ENCODE measurements around the gene ARAP1. TPM values are rescaled to one million over a fixed set of nuclear protein-coding genes. Genes with fewer than 3 reads are reported as not detected.

The ARAP1 gene
- total RNA-seq, 1 donor from 2014 or later: 95.2 TPM

- intact Hi-C loops (cut with micrococcal nuclease): no loop called here
- Mint-ChIP-seq H3K27me3 (ENCODE audit: low read depth) (no peaks in the 10 kb centered on the region), H3K4me1 (ENCODE audit: low read depth) (peaks cover 31% of the 10 kb centered on the region), H3K27ac (peak overlapping the region; percentile 86), H3K9me3 (no peaks in the 10 kb centered on the region), H3K36me3 (ENCODE audit: low read depth) (peaks cover 17% of the 10 kb centered on the region), H3K4me3 (ENCODE audit: low read depth) (peak overlapping the region; percentile 90)
- DNase-seq (ENCODE audit: low spot score): no peak
These were observed 32.7 kb downstream of the ARAP1 start for GRCh38 chr11:72719551-72719950.

DNA sequence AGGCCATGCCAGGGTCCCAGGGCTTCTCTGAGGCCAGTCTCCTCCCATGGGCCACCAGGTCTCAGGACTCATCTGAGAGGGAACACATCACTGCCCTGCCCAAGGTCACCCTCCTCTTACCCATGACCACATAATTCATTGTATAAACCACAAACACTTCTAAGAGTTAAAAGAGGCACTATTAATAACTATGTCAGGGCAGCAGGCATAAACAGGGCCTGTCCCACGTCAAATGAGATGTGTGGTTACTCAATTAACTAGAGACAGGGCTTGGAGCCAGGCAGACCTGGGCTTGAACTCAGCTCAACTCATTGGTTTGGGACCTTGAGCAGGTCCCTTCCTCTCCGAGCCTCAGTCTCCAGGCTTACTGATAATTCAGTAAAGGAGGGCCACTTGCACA is 33.1 kb downstream of the ARAP1 start:
- DNase-seq (ENCODE audit: low spot score): no peak
- no peaks in the 10 kb centered on the region for H3K27me3 Mint-ChIP-seq (ENCODE audit: low read depth)
- peaks cover 31% of the 10 kb centered on the region for H3K4me1 Mint-ChIP-seq (ENCODE audit: low read depth)
- H3K36me3 Mint-ChIP-seq (ENCODE audit: low read depth): peaks cover 17% of the 10 kb centered on the region
- no peaks in the 10 kb centered on the region for H3K9me3 Mint-ChIP-seq
- intact Hi-C loops (cut with micrococcal nuclease): no loop called here
- no peak overlapping the region for H3K27ac Mint-ChIP-seq
- peak overlapping the region; percentile 90 for H3K4me3 Mint-ChIP-seq (ENCODE audit: low read depth)

GRCh38 chr11:72718101-72718501 is 34.1 kb downstream of the ARAP1 start:
- H3K9me3 Mint-ChIP-seq: no peaks in the 10 kb centered on the region
- intact Hi-C loops (cut with micrococcal nuclease): no loop called here

GRCh38 chr11:72716788-72717435 is 35.3 kb downstream of the ARAP1 start:
- intact Hi-C loops (cut with micrococcal nuclease): no loop called here
- Mint-ChIP-seq H3K4me1 (ENCODE audit: low read depth) (peaks cover 23% of the 10 kb centered on the region), H3K4me3 (ENCODE audit: low read depth) (no peak overlapping the region), H3K27ac (no peak overlapping the region), H3K36me3 (ENCODE audit: low read depth) (peaks cover 25% of the 10 kb centered on the region), H3K27me3 (ENCODE audit: low read depth) (no peaks in the 10 kb centered on the region), H3K9me3 (no peaks in the 10 kb centered on the region)
- DNase-seq (ENCODE audit: low spot score): no peak

More at GRCh38 chr11:72718101-72718501, 34.1 kb downstream of the ARAP1 start:
- H3K27me3 Mint-ChIP-seq (ENCODE audit: low read depth): no peaks in the 10 kb centered on the region
- peaks cover 25% of the 10 kb centered on the region for H3K4me1 Mint-ChIP-seq (ENCODE audit: low read depth)
- no peak for DNase-seq (ENCODE audit: low spot score)
- no peak overlapping the region for H3K4me3 Mint-ChIP-seq (ENCODE audit: low read depth)
- peaks cover 17% of the 10 kb centered on the region for H3K36me3 Mint-ChIP-seq (ENCODE audit: low read depth)
- no peak overlapping the region for H3K27ac Mint-ChIP-seq

- Mint-ChIP-seq H3K36me3 (ENCODE audit: low read depth) (peaks cover 26% of the 10 kb centered on the region), H3K4me3 (ENCODE audit: low read depth) (no peak overlapping the region), H3K27me3 (ENCODE audit: low read depth) (no peaks in the 10 kb centered on the region), H3K27ac (peak overlapping the region; percentile 28), H3K4me1 (ENCODE audit: low read depth) (peaks cover 21% of the 10 kb centered on the region), H3K9me3 (no peaks in the 10 kb centered on the region)
- intact Hi-C loops (cut with micrococcal nuclease): no loop called here
- no peak for DNase-seq (ENCODE audit: low spot score)
These were observed 35.9 kb downstream of the ARAP1 start for GRCh38 chr11:72716290-72716689.

DNA sequence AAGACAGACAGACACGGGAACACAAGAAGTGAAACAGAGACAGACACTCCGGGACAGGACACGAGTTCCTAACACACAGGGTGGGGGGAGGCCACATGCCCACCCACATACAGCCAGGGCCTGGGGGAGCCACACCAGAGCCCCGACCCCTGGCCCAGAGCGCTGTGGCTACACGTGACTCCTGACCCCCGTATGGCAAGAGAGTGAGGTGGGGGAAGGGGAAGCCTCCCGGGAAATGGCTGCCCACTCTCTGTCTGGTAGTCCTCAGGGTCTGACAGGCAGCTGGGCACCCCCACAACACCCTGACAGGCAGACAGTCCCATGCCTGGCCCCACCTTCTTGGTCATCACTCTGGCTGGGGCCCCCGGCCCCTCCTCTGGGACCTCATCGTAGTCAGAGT is 39.4 kb downstream of the ARAP1 start:
- H3K4me3 Mint-ChIP-seq (ENCODE audit: low read depth): no peak overlapping the region
- no peak overlapping the region for H3K27ac Mint-ChIP-seq
- intact Hi-C loops (cut with micrococcal nuclease): no loop called here
- no peak for DNase-seq (ENCODE audit: low spot score)
- H3K9me3 Mint-ChIP-seq: no peaks in the 10 kb centered on the region
- no peaks in the 10 kb centered on the region for H3K27me3 Mint-ChIP-seq (ENCODE audit: low read depth)
- peaks cover 3% of the 10 kb centered on the region for H3K4me1 Mint-ChIP-seq (ENCODE audit: low read depth)
- peaks cover 38% of the 10 kb centered on the region for H3K36me3 Mint-ChIP-seq (ENCODE audit: low read depth)

- DNase-seq (ENCODE audit: low spot score): no peak
- Mint-ChIP-seq H3K27ac (no peak overlapping the region), H3K27me3 (ENCODE audit: low read depth) (no peaks in the 10 kb centered on the region), H3K4me3 (ENCODE audit: low read depth) (no peak overlapping the region), H3K4me1 (ENCODE audit: low read depth) (peaks cover 3% of the 10 kb centered on the region), H3K9me3 (no peaks in the 10 kb centered on the region), H3K36me3 (ENCODE audit: low read depth) (peaks cover 42% of the 10 kb centered on the region)
- intact Hi-C loops (cut with micrococcal nuclease): no loop called here
These were observed 39.9 kb downstream of the ARAP1 start for GRCh38 chr11:72712168-72712751.

GRCh38 chr11:72711141-72711540 is 41.1 kb downstream of the ARAP1 start:
- no peak overlapping the region for H3K4me3 Mint-ChIP-seq (ENCODE audit: low read depth)
- no peaks in the 10 kb centered on the region for H3K27me3 Mint-ChIP-seq (ENCODE audit: low read depth)
- DNase-seq (ENCODE audit: low spot score): no peak
- peaks cover 3% of the 10 kb centered on the region for H3K4me1 Mint-ChIP-seq (ENCODE audit: low read depth)
- H3K36me3 Mint-ChIP-seq (ENCODE audit: low read depth): peaks cover 53% of the 10 kb centered on the region
- intact Hi-C loops (cut with micrococcal nuclease): no loop called here
- H3K9me3 Mint-ChIP-seq: no peaks in the 10 kb centered on the region
- no peak overlapping the region for H3K27ac Mint-ChIP-seq

DNA sequence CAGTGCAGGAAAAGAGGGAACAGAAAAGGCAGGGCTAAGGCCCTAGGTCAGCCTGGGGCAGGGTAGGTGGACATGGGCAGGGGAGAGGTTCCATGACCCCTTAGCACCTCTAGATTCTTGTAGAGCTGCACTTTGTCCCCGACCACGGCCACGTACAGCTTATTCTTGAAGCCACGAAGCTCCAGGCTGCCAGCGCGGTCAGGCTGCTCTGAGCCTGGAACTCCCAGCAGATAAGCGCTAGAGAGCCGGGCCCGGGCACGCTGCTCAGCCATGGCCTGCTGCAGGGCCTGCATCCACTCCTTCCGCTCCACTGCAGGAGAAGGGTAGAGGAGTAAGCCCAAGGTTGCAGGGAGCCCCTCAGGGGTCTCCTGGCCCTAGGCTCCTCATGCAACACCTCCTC is 41.9 kb downstream of the ARAP1 start:
- Mint-ChIP-seq H3K27ac (no peak overlapping the region), H3K4me1 (ENCODE audit: low read depth) (peaks cover 3% of the 10 kb centered on the region), H3K27me3 (ENCODE audit: low read depth) (no peaks in the 10 kb centered on the region), H3K36me3 (ENCODE audit: low read depth) (peaks cover 58% of the 10 kb centered on the region), H3K9me3 (no peaks in the 10 kb centered on the region), H3K4me3 (ENCODE audit: low read depth) (no peak overlapping the region)
- no peak for DNase-seq (ENCODE audit: low spot score)
- intact Hi-C loops (cut with micrococcal nuclease): no loop called here

GRCh38 chr11:72709478-72710238 is 42.5 kb downstream of the ARAP1 start:
- Mint-ChIP-seq H3K4me1 (ENCODE audit: low read depth) (peaks cover under 1% of the 10 kb centered on the region), H3K27ac (no peak overlapping the region), H3K36me3 (ENCODE audit: low read depth) (peaks cover 64% of the 10 kb centered on the region), H3K27me3 (ENCODE audit: low read depth) (no peaks in the 10 kb centered on the region), H3K9me3 (no peaks in the 10 kb centered on the region), H3K4me3 (ENCODE audit: low read depth) (no peak overlapping the region)
- no peak for DNase-seq (ENCODE audit: low spot score)
- intact Hi-C loops (cut with micrococcal nuclease): no loop called here

GRCh38 chr11:72707032-72707431 is 45.2 kb downstream of the ARAP1 start:
- Mint-ChIP-seq H3K4me3 (ENCODE audit: low read depth) (no peak overlapping the region), H3K27ac (no peak overlapping the region), H3K4me1 (ENCODE audit: low read depth) (no peaks in the 10 kb centered on the region), H3K27me3 (ENCODE audit: low read depth) (no peaks in the 10 kb centered on the region), H3K36me3 (ENCODE audit: low read depth) (peaks cover 60% of the 10 kb centered on the region), H3K9me3 (no peaks in the 10 kb centered on the region)
- intact Hi-C loops (cut with micrococcal nuclease): no loop called here
- DNase-seq (ENCODE audit: low spot score): no peak

DNA sequence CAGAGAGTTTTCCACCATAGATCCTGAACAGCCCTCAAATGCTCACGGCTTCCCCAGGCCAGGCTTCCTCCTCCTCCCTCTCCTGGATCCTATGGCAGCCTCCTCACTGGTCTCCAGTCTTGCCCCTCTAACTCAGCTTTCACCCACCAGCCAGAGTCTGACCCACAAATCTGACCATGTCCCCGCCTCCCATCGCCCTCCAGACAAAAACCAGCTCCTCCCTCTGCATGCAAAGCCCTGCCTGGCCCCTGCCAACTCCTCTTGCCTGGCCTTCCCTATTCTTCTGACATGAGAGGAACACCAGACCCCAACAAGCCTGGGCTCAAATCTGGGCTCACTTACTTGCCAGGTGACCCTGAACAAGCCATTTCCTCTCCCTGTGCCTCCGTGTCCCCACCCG is 45.6 kb downstream of the ARAP1 start:
- DNase-seq (ENCODE audit: low spot score): no peak
- intact Hi-C loops (cut with micrococcal nuclease): no loop called here
- no peaks in the 10 kb centered on the region for H3K27me3 Mint-ChIP-seq (ENCODE audit: low read depth)
- no peaks in the 10 kb centered on the region for H3K9me3 Mint-ChIP-seq
- H3K4me1 Mint-ChIP-seq (ENCODE audit: low read depth): no peaks in the 10 kb centered on the region
- H3K36me3 Mint-ChIP-seq (ENCODE audit: low read depth): peaks cover 60% of the 10 kb centered on the region
- no peak overlapping the region for H3K27ac Mint-ChIP-seq
- no peak overlapping the region for H3K4me3 Mint-ChIP-seq (ENCODE audit: low read depth)

Data from activated T-helper 2 cell treated with anti-CD3 and anti-CD28 coated beads, Interferon-gamma antibody, Interleukin-2, Interleukin-4, amounts not matched to agents 10 μg/mL and 5 μg/mL and 100 μg/mL, durations not matched to agents 14 hours and 24 hours and 36 hours (primary cell).